RPMI7951 (cell line): ENCODE data around the gene MDFIC. TPM values are rescaled to one million over a fixed set of nuclear protein-coding genes. Genes with fewer than 3 reads are reported as not detected.

ENCODE experiments used
- DNase-seq: peaks from one replicate; pipeline ENCODE4 v3.0.0-alpha.2; 2012; ENCODE audit warnings: low read depth
- total RNA-seq: library from RNA; depleted of rRNA; stranded (reverse); fragments of >200 nt; shearing (Covaris generic); gene quantifications from 2 replicates; pipeline ENCODE4 v1.2.3, GENCODE V29; 2014

Gene MDFIC
- total RNA-seq, 1 experiment from 2014 or later, result 38.1 TPM

DNA sequence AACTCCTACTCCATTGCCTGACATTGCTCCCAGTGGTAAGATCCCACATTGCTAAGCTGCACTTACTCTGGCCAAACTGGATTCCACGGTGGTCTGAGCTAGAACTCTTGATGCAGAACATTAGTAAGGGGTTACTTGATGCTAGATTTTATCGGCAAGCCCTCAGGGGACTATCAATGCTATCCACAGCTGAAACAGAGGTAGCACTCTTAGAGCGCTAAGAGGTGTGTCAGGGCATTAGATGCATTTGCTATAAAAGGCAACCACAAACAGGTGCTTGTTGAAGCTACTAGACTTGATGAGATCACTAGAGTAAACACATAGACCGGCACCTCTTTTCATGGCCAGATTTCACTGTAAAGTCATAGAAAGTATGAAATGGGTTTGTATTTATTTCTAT is 116.3 kb downstream of the MDFIC start:
- no peak for DNase-seq

DNA sequence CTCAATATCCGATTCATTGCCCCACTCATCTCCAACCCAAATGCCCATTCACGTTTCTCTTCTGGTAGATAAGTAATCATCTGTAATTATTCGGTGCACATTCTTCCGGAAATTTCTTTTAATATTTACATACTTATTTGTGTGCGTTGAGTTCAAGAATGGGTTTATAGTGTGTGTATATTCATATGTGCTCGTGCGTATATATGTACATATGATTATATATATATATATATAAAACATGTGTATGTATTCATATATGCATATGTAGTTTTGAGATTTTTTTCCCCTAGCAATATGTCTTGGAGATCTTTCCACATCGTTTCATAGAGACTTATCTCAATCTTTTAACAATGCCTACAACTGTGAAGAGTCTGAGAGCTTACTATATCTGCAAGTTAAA is 118.2 kb downstream of the MDFIC start:
- DNase-seq, result no peak

DNA sequence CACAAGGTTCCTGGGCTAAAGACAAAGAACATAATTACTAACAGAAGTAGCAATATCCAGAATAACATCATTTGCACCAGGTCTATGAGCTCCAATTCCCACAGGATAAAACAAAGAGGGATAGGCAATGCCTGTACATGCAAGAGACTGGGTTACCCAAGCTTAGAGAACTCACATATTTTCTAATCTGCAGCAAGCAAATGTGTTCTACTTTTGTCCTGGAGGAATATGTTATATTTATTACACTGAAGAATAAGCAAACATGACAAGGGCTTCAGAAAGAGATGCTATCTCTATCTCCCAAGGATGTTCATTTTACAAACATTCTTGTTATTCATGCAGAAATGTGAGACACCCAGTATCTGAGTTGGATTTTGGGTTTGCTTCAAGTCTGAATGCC is 118.6 kb downstream of the MDFIC start:
- DNase-seq, result no peak

DNA sequence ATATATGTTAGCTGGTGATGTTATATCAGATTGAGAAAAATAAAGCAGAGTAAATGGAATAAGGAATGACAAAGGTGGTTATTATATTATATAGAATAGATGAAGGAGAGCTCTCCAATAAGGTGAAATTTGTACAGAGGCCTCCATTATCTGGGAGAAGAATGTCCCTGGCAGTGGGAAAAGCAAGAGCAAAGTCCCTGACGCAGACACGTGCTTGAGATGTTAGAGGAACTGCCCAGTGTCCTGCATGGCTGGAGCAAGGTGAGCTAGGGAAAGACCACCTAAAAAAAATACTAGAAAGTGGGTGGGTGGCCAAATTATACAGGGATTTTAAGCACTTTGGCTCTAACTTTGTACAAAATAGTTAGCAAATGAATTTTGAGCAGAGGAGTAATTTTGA is 120.7 kb downstream of the MDFIC start:
- no peak for DNase-seq

DNA sequence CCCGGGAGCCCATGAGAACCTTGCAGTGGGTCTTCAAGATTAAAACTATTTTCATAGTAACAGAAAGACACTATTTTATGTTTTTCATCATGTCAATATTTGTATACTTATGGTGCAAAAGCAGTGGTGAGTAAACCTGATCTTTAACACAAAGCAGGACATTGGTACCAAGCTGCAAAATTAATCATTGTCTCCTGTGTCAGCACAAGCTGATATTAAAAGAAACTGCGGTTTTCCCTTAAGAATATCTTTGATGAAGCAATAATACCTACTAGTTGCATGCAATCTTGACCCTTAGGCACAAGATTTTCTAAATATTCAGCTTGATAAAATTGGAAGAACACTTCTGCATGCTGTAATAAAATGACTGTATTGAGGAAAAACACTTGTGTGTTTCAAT is 121.7 kb downstream of the MDFIC start:
- DNase-seq, result no peak

DNA sequence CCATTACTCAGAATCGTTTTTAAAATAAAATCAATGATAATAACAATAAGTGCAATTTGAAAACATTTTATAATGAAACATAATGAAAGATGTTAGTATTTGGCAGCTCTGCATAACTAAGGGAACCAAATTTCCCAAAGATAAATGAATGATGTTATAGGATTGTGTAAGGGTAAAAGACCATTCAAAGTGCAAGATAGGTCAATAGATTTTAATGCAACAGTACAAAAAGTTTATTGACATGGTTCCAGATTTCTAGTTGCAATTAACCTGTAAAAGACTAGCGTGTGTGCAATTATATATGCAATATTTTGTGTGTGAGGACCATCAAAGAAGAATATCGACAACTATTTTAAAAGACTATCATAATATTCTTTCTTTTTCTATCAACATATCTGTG is 122.3 kb downstream of the MDFIC start:
- no peak for DNase-seq

DNA sequence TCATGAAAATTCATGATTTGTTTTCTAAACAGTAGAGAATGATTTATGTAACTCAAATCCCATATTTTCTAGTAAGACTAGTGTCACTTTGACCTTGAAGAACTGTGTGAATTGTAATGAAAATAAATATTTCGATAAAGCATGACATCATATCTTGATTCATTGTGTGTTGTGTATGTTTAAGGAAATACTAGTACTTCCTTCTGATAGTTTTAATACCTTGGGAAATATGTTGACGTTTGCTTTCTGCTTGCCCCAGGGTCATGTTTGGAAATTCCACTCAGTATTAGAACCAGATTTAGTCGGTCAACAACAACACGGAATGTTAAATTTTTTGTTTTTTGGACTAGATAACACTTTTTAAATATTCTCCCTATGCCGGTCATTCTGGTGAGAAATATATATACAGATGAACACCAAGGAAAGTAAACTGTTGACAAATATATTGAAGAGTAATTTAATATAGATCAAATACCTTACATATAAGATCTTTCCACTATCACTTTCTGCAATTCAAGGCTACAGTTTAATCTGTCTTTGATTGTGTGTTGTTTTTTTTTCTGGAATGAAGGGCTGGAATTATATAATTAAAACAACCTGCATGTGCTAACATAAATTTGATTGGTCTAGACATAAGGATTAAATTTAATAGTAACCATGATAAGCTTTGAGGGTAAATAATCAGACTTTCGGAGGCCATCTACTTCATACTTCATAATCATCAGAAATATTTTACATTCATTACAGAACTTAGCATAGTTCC is 126.2 kb downstream of the MDFIC start:
- DNase-seq, result no peak

DNA sequence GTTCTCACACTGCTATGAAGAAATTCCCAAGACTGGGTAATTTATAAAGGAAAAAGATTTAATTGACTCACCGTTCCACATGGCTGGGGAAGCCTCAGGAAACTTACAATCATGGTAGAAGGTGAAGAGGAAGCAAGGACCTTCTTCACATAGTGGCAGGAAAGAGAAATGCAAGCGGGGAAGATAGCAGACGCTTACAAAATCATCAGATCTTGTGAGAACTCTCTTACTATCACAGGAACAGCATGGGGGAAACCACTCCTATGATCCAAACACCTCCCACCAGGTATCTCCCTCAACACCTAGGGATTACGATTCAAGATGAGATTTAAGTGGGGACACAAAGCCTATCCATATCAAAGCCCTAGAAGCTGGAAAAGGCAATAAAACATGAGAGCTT is 130.8 kb downstream of the MDFIC start:
- DNase-seq, result no peak

DNA sequence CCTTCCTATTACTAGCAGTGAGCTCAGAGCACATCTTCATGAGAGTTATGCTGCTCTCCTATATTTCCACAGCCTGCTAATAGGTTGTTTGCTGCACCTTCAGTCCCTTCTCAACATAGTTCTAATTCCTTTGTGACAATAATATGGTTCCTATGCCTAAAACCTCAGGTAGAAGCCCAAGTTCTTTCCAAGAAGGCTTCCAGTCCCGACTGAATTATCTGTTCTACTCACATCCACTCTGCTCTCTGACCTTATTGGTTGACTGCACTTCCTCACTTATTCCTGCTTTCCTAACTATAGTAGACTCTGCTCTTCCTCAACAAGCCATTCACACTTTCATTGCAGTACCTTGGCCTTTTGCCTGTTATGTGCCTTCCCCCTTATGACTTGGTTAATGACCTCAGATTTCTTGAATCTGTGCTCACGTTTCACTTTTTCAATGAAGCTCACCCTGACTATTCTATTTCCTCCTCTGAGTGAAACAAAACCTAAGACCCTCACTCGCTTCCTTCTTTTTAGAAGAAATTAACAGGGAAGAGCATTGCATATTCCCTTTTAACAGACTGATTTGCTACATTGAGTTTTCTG is 132.7 kb downstream of the MDFIC start:
- no peak for DNase-seq

DNA sequence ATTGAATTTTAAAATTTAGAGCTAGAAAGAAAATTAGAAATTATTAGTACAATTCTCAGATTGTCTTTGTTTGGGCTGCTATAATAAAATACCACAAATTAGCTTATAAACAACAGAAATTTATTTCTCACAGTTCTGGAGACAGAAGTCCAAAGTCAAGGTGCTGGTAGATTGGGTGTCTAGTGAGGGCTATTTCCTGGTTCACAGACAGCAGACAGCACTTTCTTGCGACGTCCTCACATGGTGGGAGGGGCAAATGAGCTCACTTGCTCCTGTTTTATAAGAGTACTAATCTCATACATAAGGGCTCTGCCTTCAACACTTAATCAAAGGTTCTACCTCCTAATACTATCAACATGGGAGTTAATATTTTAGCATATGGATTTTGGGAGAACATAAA is 134.1 kb downstream of the MDFIC start:
- no peak for DNase-seq

DNA sequence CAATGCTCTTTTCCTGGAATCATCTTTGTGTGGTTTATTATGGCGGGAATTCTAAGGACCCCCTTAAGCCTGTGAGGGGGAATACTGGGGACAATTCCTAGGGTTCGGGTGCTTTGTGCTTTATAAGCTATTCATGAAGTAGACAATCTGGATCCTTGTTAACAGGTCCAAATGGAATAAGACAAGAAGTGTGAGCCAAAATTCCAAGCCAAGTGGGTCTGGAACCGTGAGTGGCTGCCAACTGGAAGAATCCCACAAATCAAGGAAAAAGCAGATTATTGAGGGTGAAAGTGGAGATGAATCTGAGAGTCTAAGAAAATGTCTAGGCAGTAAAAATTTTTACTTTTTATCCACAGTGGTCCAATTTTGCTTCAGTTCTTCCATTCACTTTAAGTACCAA is 136.8 kb downstream of the MDFIC start:
- DNase-seq, result no peak

DNA sequence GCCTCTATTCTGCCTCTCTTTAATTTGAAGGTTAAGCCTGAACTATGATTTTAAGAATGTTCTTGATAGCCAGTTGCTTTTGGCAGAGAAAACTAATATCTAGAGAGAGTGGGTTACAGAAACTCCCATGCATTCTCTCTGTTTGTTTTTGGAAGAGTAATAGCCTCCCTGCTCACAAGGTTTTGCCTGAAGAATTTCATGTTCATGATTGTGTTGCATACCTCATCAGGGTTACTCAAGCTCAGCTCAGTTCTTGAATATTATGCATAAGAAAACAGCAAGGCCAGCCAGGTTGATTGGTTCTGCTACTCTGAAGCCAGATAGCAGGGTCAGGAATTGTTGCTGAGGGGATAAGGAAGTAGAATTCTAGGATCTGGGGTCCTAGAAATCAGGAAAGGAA is 137.4 kb downstream of the MDFIC start:
- no peak for DNase-seq

DNA sequence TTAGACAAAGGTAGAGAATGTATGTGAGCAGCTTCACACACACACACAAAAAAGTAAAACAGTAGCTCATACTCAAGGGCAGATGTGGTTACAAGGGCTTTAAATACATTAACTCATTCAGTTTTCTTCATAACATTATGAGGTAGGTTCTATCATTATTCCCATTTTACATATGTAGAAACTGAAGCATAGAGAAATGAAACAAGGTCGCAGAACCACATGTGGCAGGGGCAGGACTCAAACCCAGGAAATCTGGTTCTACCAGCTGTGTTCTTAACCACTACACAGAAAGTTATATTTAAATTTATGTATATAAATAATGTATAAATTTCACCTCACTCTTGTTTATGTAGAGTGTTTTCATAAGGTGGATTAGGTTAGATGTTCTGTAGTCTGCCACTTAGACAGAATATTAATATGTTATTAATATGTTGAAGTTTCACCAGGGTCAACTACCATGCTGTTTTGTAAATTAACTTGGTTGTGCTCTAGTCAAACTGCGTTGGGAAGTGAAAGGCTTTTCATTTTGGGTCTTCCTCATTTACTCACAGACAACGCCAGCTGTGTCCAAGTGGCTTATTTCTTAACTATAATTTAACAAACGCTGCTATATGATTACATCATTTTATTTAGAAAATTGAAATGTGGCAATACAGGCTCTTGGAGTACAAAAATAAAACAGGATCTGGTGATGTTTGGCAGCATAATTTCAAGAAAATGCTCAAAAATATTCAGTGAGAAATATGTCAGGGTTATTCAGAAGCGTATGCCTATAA is 138.4 kb downstream of the MDFIC start:
- DNase-seq, result no peak

DNA sequence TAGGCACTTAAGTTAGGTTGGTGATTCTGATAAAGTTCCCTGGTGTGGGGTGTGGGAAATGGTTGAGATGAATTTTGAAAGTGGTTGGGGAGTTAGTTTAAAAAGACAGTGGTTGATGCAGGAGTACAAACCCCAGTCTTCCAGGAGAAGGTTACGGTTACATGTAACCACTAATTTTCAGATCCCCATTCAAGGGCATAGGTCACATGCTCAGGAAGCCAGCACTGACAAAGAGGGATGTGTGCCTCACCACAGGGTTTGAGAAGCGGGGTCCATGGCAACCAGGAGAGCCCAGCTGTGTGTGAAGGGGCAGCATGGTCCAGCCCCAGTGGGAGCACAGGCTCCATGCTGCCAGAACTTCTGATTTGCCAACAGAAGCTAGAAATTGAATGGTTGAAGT is 144.2 kb downstream of the MDFIC start:
- no peak for DNase-seq

DNA sequence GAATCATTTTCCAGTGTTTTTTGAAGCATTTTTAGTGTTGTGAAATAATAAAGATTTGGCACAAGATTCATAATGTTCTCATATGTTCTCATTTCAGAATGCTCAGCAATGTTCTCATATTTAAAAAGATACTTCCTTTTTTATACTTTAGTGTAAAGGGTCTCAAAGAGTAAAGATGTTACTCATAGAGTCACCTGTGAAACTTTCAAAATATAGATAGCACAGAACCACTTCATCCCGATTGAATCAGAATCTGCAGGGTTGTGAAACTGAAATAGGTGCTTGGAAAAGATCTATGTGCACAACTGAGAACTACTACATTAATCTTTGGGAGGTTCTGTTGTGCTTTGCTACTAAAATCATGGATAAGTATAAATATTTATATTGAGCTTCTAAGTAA is 144.7 kb downstream of the MDFIC start:
- no peak for DNase-seq

DNA sequence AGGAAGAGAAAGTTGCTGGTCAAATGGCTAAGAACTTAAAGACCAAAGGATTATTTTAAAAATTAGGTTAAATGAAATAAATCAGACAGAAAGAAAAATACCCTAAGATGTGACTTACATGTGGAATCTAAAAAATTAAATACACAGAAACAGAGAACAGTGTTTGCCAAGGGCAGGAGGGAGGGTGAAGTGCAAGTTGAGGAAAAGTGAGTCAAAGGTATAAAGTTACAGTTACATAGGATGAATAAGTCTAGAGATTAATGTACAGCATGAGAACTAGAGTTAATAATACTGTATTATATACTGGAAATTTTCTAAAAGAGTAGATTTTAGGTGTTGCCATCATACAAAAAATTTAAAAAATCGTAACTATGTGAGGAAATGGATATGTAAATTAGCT is 146.3 kb downstream of the MDFIC start:
- no peak for DNase-seq
